Cardiac muscle cell (in vitro differentiated cells and primary cell): ENCODE results near the gene OPRM1. TPM values are rescaled to one million over a fixed set of nuclear protein-coding genes. Genes with fewer than 3 reads are reported as not detected.

Experiments
- DNase-seq, 2 donors: peaks; one replicate each; pipeline versions ENCODE4 v3.0.0 to v3.0.0-alpha.2; 2010 to 2017; ENCODE audit warnings: low read depth in 1 of 2, low spot score in 1 of 2
- H3K27ac ChIP-seq: fragments of 200-600 bp; sonication (generic); 2 replicates; pipeline ENCODE4 v1.5.1; 2016
- H3K27me3 ChIP-seq: fragments of 200-600 bp; sonication (generic); 2 replicates; pipeline ENCODE4 v1.6.0; 2016; ENCODE audit warnings: control low read depth
- H3K36me3 ChIP-seq: fragments of 200-600 bp; sonication (generic); 2 replicates; pipeline ENCODE4 v1.5.1; 2016; ENCODE audit warnings: control low read depth
- H3K4me1 ChIP-seq: fragments of 200-600 bp; sonication (generic); 2 replicates; pipeline ENCODE4 v1.8.1; 2017; ENCODE audit warnings: low read depth, mild to moderate bottlenecking, mixed run types
- H3K4me3 ChIP-seq: fragments of 200-600 bp; sonication (generic); 2 replicates; pipeline ENCODE4 v1.5.1; 2016; ENCODE audit warnings: mild to moderate bottlenecking
- H3K9me3 ChIP-seq: fragments of 200-600 bp; sonication (generic); 2 replicates; pipeline ENCODE4 v1.5.1; 2017; ENCODE audit warnings: low read depth, mild to moderate bottlenecking, control low read depth
- CTCF ChIP-seq: IDR thresholded peaks from 2 replicates; pipeline ENCODE4 v1.5.1; 2012; ENCODE audit warnings: low read depth, mild to moderate bottlenecking, low read length
- polyA plus RNA-seq: library from polyadenylated mRNA; unstranded; fragments of >200 nt; fragmentation: Nextera tagmentation; extraction: Ambion mirVana; gene quantifications from 2 replicates; pipeline ENCODE4 v1.2.1, GENCODE V29; 2016
- total RNA-seq: library from RNA; depleted of rRNA; stranded (reverse); fragments of >200 nt; gene quantifications from 2 replicates; pipeline ENCODE4 v1.2.3, GENCODE V29; 2016

Gene OPRM1
- total and polyA plus RNA-seq, 2 experiments from 2014 or later, result not detected

- no peak overlapping the region for H3K27ac ChIP-seq
- TF ChIP-seq CTCF, result no peak
- no peaks in the 10 kb centered on the region for H3K4me1 ChIP-seq
- H3K9me3 ChIP-seq, result no peaks in the 10 kb centered on the region
- no peaks in the 10 kb centered on the region for H3K36me3 ChIP-seq
- no peaks in the 10 kb centered on the region for H3K27me3 ChIP-seq
- DNase-seq, result no peak
- H3K4me3 ChIP-seq, result no peak overlapping the region
These were observed 170.5 kb downstream of the OPRM1 start for GRCh38 chr6:154209555-154209954.

- Histone ChIP-seq H3K9me3 (no peaks in the 10 kb centered on the region), H3K4me3 (no peak overlapping the region), H3K27ac (no peak overlapping the region), H3K36me3 (no peaks in the 10 kb centered on the region), H3K4me1 (no peaks in the 10 kb centered on the region), H3K27me3 (no peaks in the 10 kb centered on the region)
- no peak for DNase-seq
- TF ChIP-seq CTCF, result no peak
These were observed 171.6 kb downstream of the OPRM1 start for GRCh38 chr6:154210678-154211077.

DNA sequence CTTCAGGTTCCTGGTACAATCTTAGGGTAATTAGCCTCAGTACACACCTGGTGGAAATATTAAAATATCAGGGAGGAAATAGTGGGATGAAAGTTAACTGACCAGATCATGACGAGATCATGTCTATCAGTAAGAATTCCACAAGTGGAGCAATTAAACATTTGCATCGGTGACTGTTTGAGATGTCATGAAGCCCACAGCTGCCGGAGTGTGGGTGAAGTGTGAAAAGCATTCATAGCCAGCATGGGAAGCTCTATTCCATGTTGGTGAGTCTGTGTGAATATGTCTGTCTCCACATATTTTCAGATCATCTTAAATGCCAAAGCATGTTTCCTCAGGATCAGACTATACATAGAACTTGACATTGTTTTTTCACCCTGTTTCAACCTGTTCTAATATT, 174.7 kb downstream of the OPRM1 start:
- no peaks in the 10 kb centered on the region for H3K4me1 ChIP-seq
- H3K27me3 ChIP-seq, result no peaks in the 10 kb centered on the region
- no peak for DNase-seq
- H3K4me3 ChIP-seq, result no peak overlapping the region
- no peaks in the 10 kb centered on the region for H3K9me3 ChIP-seq
- TF ChIP-seq CTCF, result no peak
- no peaks in the 10 kb centered on the region for H3K36me3 ChIP-seq
- no peak overlapping the region for H3K27ac ChIP-seq

DNA sequence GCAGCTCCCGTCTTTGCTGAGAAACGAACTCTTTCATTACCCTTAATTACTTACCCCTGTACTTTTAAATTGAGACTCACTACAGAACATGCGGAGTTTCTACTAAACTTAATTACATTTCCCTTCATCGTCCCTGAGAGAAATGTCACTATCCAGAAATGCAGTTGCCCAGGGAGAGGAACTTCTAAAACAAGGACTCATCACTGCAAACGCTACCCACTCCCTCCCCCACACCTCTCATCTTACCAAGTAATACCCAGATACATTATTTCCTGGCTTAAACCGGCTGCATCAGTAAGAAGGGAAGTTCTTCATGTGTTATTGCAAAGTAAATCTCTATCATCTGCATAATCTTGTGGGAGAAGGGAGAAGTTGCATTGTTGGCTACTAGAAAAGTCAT, 179.3 kb downstream of the OPRM1 start:
- Histone ChIP-seq H3K9me3 (no peaks in the 10 kb centered on the region), H3K4me1 (no peaks in the 10 kb centered on the region), H3K27me3 (no peaks in the 10 kb centered on the region), H3K4me3 (no peak overlapping the region), H3K27ac (no peak overlapping the region), H3K36me3 (no peaks in the 10 kb centered on the region)
- no peak for TF ChIP-seq CTCF
- no peak for DNase-seq

- DNase-seq, result no peak
- no peak overlapping the region for H3K4me3 ChIP-seq
- no peak for TF ChIP-seq CTCF
- no peak overlapping the region for H3K27ac ChIP-seq
- H3K27me3 ChIP-seq, result no peaks in the 10 kb centered on the region
- no peaks in the 10 kb centered on the region for H3K4me1 ChIP-seq
- no peaks in the 10 kb centered on the region for H3K36me3 ChIP-seq
- no peaks in the 10 kb centered on the region for H3K9me3 ChIP-seq
These were observed 179.7 kb downstream of the OPRM1 start for GRCh38 chr6:154218787-154219186.

- no peak overlapping the region for H3K27ac ChIP-seq
- no peaks in the 10 kb centered on the region for H3K36me3 ChIP-seq
- no peaks in the 10 kb centered on the region for H3K4me1 ChIP-seq
- no peak overlapping the region for H3K4me3 ChIP-seq
- no peak for TF ChIP-seq CTCF
- no peak for DNase-seq
- no peaks in the 10 kb centered on the region for H3K27me3 ChIP-seq
- H3K9me3 ChIP-seq, result no peaks in the 10 kb centered on the region
These were observed 180.2 kb downstream of the OPRM1 start for GRCh38 chr6:154219250-154219649.
